DND-41 (cell line): ENCODE results near the gene ZDHHC17.

Experiments used
- ATAC-seq: fragments of 200-7000 bp; cut with Tn5 transposase; 3 replicates; pipeline ENCODE4 v1.9.1; 2021; ENCODE audit warnings: low read depth; ENCODE audit not compliant: insufficient read depth
- DNase-seq: peaks from one replicate; pipeline ENCODE4 v3.0.0-alpha.2; 2020
- H2AFZ ChIP-seq: 2 replicates; pipeline ENCODE4 v1.6.0; 2012; ENCODE audit warnings: low read depth, low read length
- H3K27ac ChIP-seq: 2 replicates; pipeline ENCODE4 v1.5.1; 2012; ENCODE audit warnings: low read length, inconsistent platforms
- H3K27me3 ChIP-seq: fragments of 200-600 bp; sonication (generic); 2 replicates; pipeline ENCODE4 v1.6.0; 2012; ENCODE audit warnings: low read length, mild to moderate bottlenecking, inconsistent platforms; ENCODE audit not compliant: insufficient read depth, poor library complexity
- H3K36me3 ChIP-seq: 2 replicates; pipeline ENCODE4 v1.5.1; 2012; ENCODE audit warnings: low read length, inconsistent platforms; ENCODE audit not compliant: insufficient read depth
- H3K4me1 ChIP-seq: 2 replicates; pipeline ENCODE4 v1.5.1; 2012; ENCODE audit warnings: mild to moderate bottlenecking, low read length; ENCODE audit not compliant: insufficient read depth
- H3K4me2 ChIP-seq: 2 replicates; pipeline ENCODE4 v1.6.0; 2012; ENCODE audit warnings: mild to moderate bottlenecking, moderate library complexity, low read length, inconsistent platforms; ENCODE audit not compliant: insufficient read depth
- H3K4me3 ChIP-seq, 2 experiments: fragments of 200-600 bp in 1 of 2; shearing (Covaris generic) in 1 of 2; 2 replicates each; pipeline ENCODE4 v1.5.1; 2012 to 2016; ENCODE audit warnings: inconsistent platforms in 2 of 2, low read length in 2 of 2, mild to moderate bottlenecking in 2 of 2, low read depth in 1 of 2, moderate library complexity in 1 of 2
- H3K79me2 ChIP-seq: 2 replicates; pipeline ENCODE4 v1.6.0; 2012; ENCODE audit warnings: low read length, inconsistent platforms; ENCODE audit not compliant: insufficient read depth
- H3K9ac ChIP-seq: 2 replicates; pipeline ENCODE4 v1.6.0; 2012; ENCODE audit warnings: low read depth, mild to moderate bottlenecking, inconsistent platforms, low read length, moderate library complexity
- H3K9me3 ChIP-seq: 2 replicates; pipeline ENCODE4 v1.5.1; 2012; ENCODE audit warnings: low read length, moderate library complexity, mild to moderate bottlenecking, inconsistent platforms; ENCODE audit not compliant: insufficient read depth, severe bottlenecking
- H4K20me1 ChIP-seq: 2 replicates; pipeline ENCODE4 v1.6.0; 2012; ENCODE audit warnings: low read length; ENCODE audit not compliant: insufficient read depth
- CTCF ChIP-seq: IDR thresholded peaks from 2 replicates; pipeline ENCODE4 v1.5.1; 2012; ENCODE audit warnings: borderline replicate concordance, low read length, moderate library complexity, mild to moderate bottlenecking; ENCODE audit not compliant: poor library complexity, severe bottlenecking; ENCODE audit errors: extremely low read depth
- EZH2 ChIP-seq: IDR thresholded peaks from 3 replicates; pipeline ENCODE4 v1.6.1; 2012; ENCODE audit warnings: borderline replicate concordance, low read depth, mild to moderate bottlenecking, moderate library complexity, low read length, inconsistent platforms; ENCODE audit not compliant: severe bottlenecking

The ZDHHC17 gene

GRCh38 chr12:76863005-76863670, 99.2 kb downstream of the ZDHHC17 start:
- H2AFZ ChIP-seq: no peak overlapping the region
- no peak overlapping the region for H3K4me3 ChIP-seq
- H3K79me2 ChIP-seq: no peaks in the 10 kb centered on the region
- H3K27me3 ChIP-seq: no peaks in the 10 kb centered on the region
- no peak overlapping the region for H3K9ac ChIP-seq
- H3K9me3 ChIP-seq: no peaks in the 10 kb centered on the region
- TF ChIP-seq CTCF (no peak), EZH2 (no peak)
- H4K20me1 ChIP-seq: no peaks in the 10 kb centered on the region
- H3K4me1 ChIP-seq: no peaks in the 10 kb centered on the region
- no peak overlapping the region for H3K4me2 ChIP-seq
- DNase-seq: no peak
- H3K36me3 ChIP-seq: no peaks in the 10 kb centered on the region
- no peak overlapping the region for H3K27ac ChIP-seq
- no peak for ATAC-seq

- Histone ChIP-seq H3K36me3 (no peaks in the 10 kb centered on the region), H3K4me1 (no peaks in the 10 kb centered on the region), H3K4me2 (no peak overlapping the region), H3K9ac (no peak overlapping the region), H3K4me3 (no peak overlapping the region), H3K27ac (no peak overlapping the region), H3K27me3 (no peaks in the 10 kb centered on the region), H4K20me1 (no peaks in the 10 kb centered on the region), H3K9me3 (no peaks in the 10 kb centered on the region), H2AFZ (no peak overlapping the region), H3K79me2 (no peaks in the 10 kb centered on the region)
- ATAC-seq (no peak), DNase-seq (no peak)
- TF ChIP-seq CTCF (no peak), EZH2 (no peak)
Observed at GRCh38 chr12:76863837-76864236, 99.9 kb downstream of the ZDHHC17 start.

GRCh38 chr12:76864791-76865400, 101.0 kb downstream of the ZDHHC17 start:
- Histone ChIP-seq H3K4me3 (no peak overlapping the region), H3K4me1 (no peaks in the 10 kb centered on the region), H3K36me3 (no peaks in the 10 kb centered on the region), H3K4me2 (no peak overlapping the region), H3K9ac (no peak overlapping the region), H4K20me1 (no peaks in the 10 kb centered on the region), H3K27ac (no peak overlapping the region), H3K27me3 (no peaks in the 10 kb centered on the region), H3K9me3 (no peaks in the 10 kb centered on the region), H2AFZ (no peak overlapping the region), H3K79me2 (no peaks in the 10 kb centered on the region)
- DNase-seq (no peak), ATAC-seq (no peak)
- no peak for TF ChIP-seq EZH2
- TF ChIP-seq CTCF: no peak
